GM21447 (cell line): ENCODE results near the gene SEMA3B.
"Not testable (repeated sequence)": the region's sequence is repeated elsewhere in the genome, so short reads cannot be mapped to it uniquely, and the experiment has no call there.

ENCODE experiments used
- ATAC-seq: cut with Tn5 transposase; IDR thresholded peaks from one replicate; pipeline ENCODE4 v1.9.1; 2021; ENCODE audit not compliant: unreplicated experiment

Gene SEMA3B

GRCh38 chr3:50258029-50258680, 10.8 kb upstream of the SEMA3B start:
- ATAC-seq: no peak

- ATAC-seq: no peak
Measured at GRCh38 chr3:50258979-50259378, 10.0 kb upstream of the SEMA3B start.

GRCh38 chr3:50259432-50260026, 9.4 kb upstream of the SEMA3B start:
- peak; percentile 29 for ATAC-seq

GRCh38 chr3:50260027-50260941, 8.7 kb upstream of the SEMA3B start:
- peak; percentile 82 for ATAC-seq

- ATAC-seq: no peak
Measured at GRCh38 chr3:50260942-50261441, 8.0 kb upstream of the SEMA3B start.

- no peak for ATAC-seq
Measured at GRCh38 chr3:50261505-50261904, 7.4 kb upstream of the SEMA3B start.

- ATAC-seq: not testable (repeated sequence)
Measured at GRCh38 chr3:50262200-50262599, 6.7 kb upstream of the SEMA3B start.

GRCh38 chr3:50262778-50263177, 6.2 kb upstream of the SEMA3B start:
- ATAC-seq: no peak

- ATAC-seq: no peak
Measured at GRCh38 chr3:50263478-50264382, 5.2 kb upstream of the SEMA3B start.

- ATAC-seq: no peak
Measured at GRCh38 chr3:50264383-50264963, 4.5 kb upstream of the SEMA3B start.

GRCh38 chr3:50264964-50265485, 3.9 kb upstream of the SEMA3B start:
- no peak for ATAC-seq

GRCh38 chr3:50265571-50265970, 3.4 kb upstream of the SEMA3B start:
- no peak for ATAC-seq

GRCh38 chr3:50266017-50266416, 2.9 kb upstream of the SEMA3B start:
- ATAC-seq: no peak

GRCh38 chr3:50266836-50267235, 2.1 kb upstream of the SEMA3B start:
- no peak for ATAC-seq

GRCh38 chr3:50267280-50267913, 1.6 kb upstream of the SEMA3B start:
- ATAC-seq: no peak

GRCh38 chr3:50268276-50268675, 671 bp upstream of the SEMA3B start:
- ATAC-seq: no peak

GRCh38 chr3:50269460-50269859, 513 bp downstream of the SEMA3B start:
- ATAC-seq: no peak

- ATAC-seq: no peak
Measured at GRCh38 chr3:50269977-50270413, 1.0 kb downstream of the SEMA3B start.

- ATAC-seq: no peak
Measured at GRCh38 chr3:50270422-50271224, 1.7 kb downstream of the SEMA3B start.
